GM23338 (cell line): ENCODE measurements around the gene TSPAN33. TPM values are rescaled to one million over a fixed set of nuclear protein-coding genes. Genes with fewer than 3 reads are reported as not detected.
A peak's percentile ranks its signal among the peaks of the same experiment; 100 is the strongest.

Source experiments
- ATAC-seq: fragments of 200-7000 bp; cut with Tn5 transposase; 3 replicates; pipeline ENCODE4 v1.9.1; 2020
- DNase-seq: peaks from one replicate; pipeline ENCODE4 v3.0.0-alpha.2; 2015; ENCODE audit warnings: low spot score
- H2AFZ ChIP-seq: fragments of 200-600 bp; sonication (generic); 2 replicates; pipeline ENCODE4 v1.8.0; 2016; ENCODE audit warnings: antibody characterized with exemption, mild to moderate bottlenecking, moderate library complexity
- H3F3A ChIP-seq: fragments of 200-600 bp; sonication (generic); replicated peaks from 2 replicates; pipeline ENCODE4 v1.8.0; 2017; ENCODE audit warnings: antibody characterized with exemption, mixed run types, low read depth
- H3K27ac ChIP-seq: fragments of 200-600 bp; sonication (generic); 2 replicates; pipeline ENCODE4 v1.6.1; 2016; ENCODE audit warnings: low read depth
- H3K27me3 ChIP-seq: fragments of 200-600 bp; sonication (generic); 2 replicates; pipeline ENCODE4 v1.8.0; 2016; ENCODE audit warnings: mild to moderate bottlenecking, mixed run types, moderate library complexity; ENCODE audit not compliant: insufficient read depth
- H3K36me3 ChIP-seq: fragments of 200-600 bp; sonication (generic); 2 replicates; pipeline ENCODE4 v1.8.0; 2016; ENCODE audit warnings: mild to moderate bottlenecking; ENCODE audit not compliant: insufficient read depth
- H3K4me1 ChIP-seq: fragments of 200-600 bp; sonication (generic); 2 replicates; pipeline ENCODE4 v1.8.0; 2016; ENCODE audit warnings: mild to moderate bottlenecking, moderate library complexity; ENCODE audit not compliant: insufficient read depth
- H3K4me2 ChIP-seq: fragments of 200-600 bp; sonication (generic); 2 replicates; pipeline ENCODE4 v1.7.1; 2017; ENCODE audit warnings: mixed run types
- H3K4me3 ChIP-seq: fragments of 200-600 bp; sonication (generic); 2 replicates; pipeline ENCODE4 v1.6.1; 2016; ENCODE audit warnings: mixed run types
- H3K79me2 ChIP-seq: fragments of 200-600 bp; sonication (generic); replicated peaks from 2 replicates; pipeline ENCODE4 v1.8.0; 2017; ENCODE audit warnings: mild to moderate bottlenecking; ENCODE audit not compliant: insufficient read depth
- H3K9me2 ChIP-seq: fragments of 200-600 bp; sonication (generic); 2 replicates; pipeline ENCODE4 v1.8.0; 2017; ENCODE audit not compliant: insufficient read depth
- H4K20me1 ChIP-seq: fragments of 200-600 bp; sonication (generic); replicated peaks from 2 replicates; pipeline ENCODE4 v1.8.0; 2017; ENCODE audit warnings: mild to moderate bottlenecking; ENCODE audit not compliant: insufficient read depth
- H3K27ac Mint-ChIP-seq: 2 replicates; pipeline ENCODE4 v1.8.0; 2020; ENCODE audit warnings: inconsistent platforms, mild to moderate bottlenecking, moderate library complexity, mixed read lengths
- H3K27me3 Mint-ChIP-seq: 3 replicates; pipeline ENCODE4 v1.8.0; 2022; ENCODE audit warnings: low read depth, mild to moderate bottlenecking, moderate library complexity, mixed read lengths, inconsistent platforms; ENCODE audit not compliant: insufficient read depth, poor library complexity
- H3K36me3 Mint-ChIP-seq: 3 replicates; pipeline ENCODE4 v1.8.0; 2021; ENCODE audit warnings: low read depth, mild to moderate bottlenecking, inconsistent platforms, moderate library complexity, mixed read lengths
- H3K4me1 Mint-ChIP-seq: 3 replicates; pipeline ENCODE4 v1.8.0; 2020; ENCODE audit warnings: mild to moderate bottlenecking, inconsistent platforms, mixed read lengths
- H3K4me3 Mint-ChIP-seq: 3 replicates; pipeline ENCODE4 v1.8.0; 2021; ENCODE audit warnings: moderate library complexity, mild to moderate bottlenecking, inconsistent platforms, mixed read lengths
- H3K9me3 Mint-ChIP-seq: 3 replicates; pipeline ENCODE4 v1.8.0; 2020; ENCODE audit warnings: moderate library complexity, mild to moderate bottlenecking, inconsistent platforms, mixed read lengths
- CREB1 ChIP-seq: fragments of 250-450 bp; sonication (Bioruptor Pico); IDR thresholded peaks from 2 replicates; pipeline ENCODE4 v1.5.0; 2020; ENCODE audit warnings: low read depth, mild to moderate bottlenecking, moderate library complexity
- EZH2 ChIP-seq: fragments of 200-600 bp; sonication (generic); IDR thresholded peaks from one replicate; pipeline ENCODE4 v1.8.0; 2017; ENCODE audit warnings: antibody characterized with exemption, mild to moderate bottlenecking, low read depth; ENCODE audit not compliant: unreplicated experiment
- EZH2phosphoT487 ChIP-seq: fragments of 200-600 bp; sonication (generic); IDR thresholded peaks from one replicate; pipeline ENCODE4 v1.8.1; 2018; ENCODE audit warnings: antibody characterized with exemption; ENCODE audit not compliant: unreplicated experiment
- JUNB ChIP-seq: IDR thresholded peaks from one replicate; pipeline ENCODE4 v1.6.1; 2016; ENCODE audit warnings: antibody characterized with exemption; ENCODE audit not compliant: unreplicated experiment
- NANOG ChIP-seq: IDR thresholded peaks from 2 replicates; pipeline ENCODE4 v1.6.1; 2016; ENCODE audit warnings: antibody characterized with exemption, borderline replicate concordance
- POLR2AphosphoS5 ChIP-seq: IDR thresholded peaks from 2 replicates; pipeline ENCODE4 v1.6.1; 2016; ENCODE audit warnings: antibody characterized with exemption, low read depth
- STAT1 ChIP-seq: IDR thresholded peaks from one replicate; pipeline ENCODE4 v1.6.1; 2016; ENCODE audit warnings: antibody characterized with exemption; ENCODE audit not compliant: unreplicated experiment
- ZNF114 ChIP-seq: fragments of 250-450 bp; sonication (Bioruptor Pico); IDR thresholded peaks from 2 replicates; pipeline ENCODE4 v1.5.0; 2020; ENCODE audit warnings: mild to moderate bottlenecking, moderate library complexity
- ZNF331 ChIP-seq: fragments of 250-450 bp; sonication (Bioruptor Pico); IDR thresholded peaks from 2 replicates; pipeline ENCODE4 v1.5.0; 2020; ENCODE audit warnings: low read depth, mild to moderate bottlenecking, moderate library complexity
- polyA plus RNA-seq: library from polyadenylated mRNA; unstranded; fragments of >200 nt; fragmentation: Nextera tagmentation; extraction: Ambion mirVana; gene quantifications from 2 replicates; pipeline ENCODE4 v1.2.1, GENCODE V29; 2016
- total RNA-seq: library from RNA; depleted of rRNA; stranded (reverse); fragments of >200 nt; shearing (Covaris generic); gene quantifications from 2 replicates; pipeline ENCODE4 v1.2.3, GENCODE V29; 2014
- TF ChIP-seq, protein P1 (sequence below): IDR thresholded peaks from 2 replicates; pipeline ENCODE4 v1.6.1; 2016; ENCODE audit warnings: antibody characterized with exemption
- TF ChIP-seq, protein P2 (sequence below), 2 experiments: fragments of 200-600 bp in 1 of 2; sonication (generic) in 1 of 2; conservative IDR thresholded peaks; 2 replicates each; pipeline versions ENCODE4 v1.5.1 to v1.6.1; 2016 to 2017; ENCODE audit warnings: antibody characterized with exemption in 2 of 2, low read depth in 2 of 2, mild to moderate bottlenecking in 2 of 2, moderate library complexity in 1 of 2
- TF ChIP-seq, protein P3 (sequence below): fragments of 250-450 bp; sonication (Bioruptor Pico); IDR thresholded peaks from 2 replicates; pipeline ENCODE4 v1.5.0; 2020; ENCODE audit warnings: mild to moderate bottlenecking, moderate library complexity
- TF ChIP-seq, protein P4 (sequence below): IDR thresholded peaks from one replicate; pipeline ENCODE4 v1.6.1; 2018; ENCODE audit warnings: antibody characterized with exemption; ENCODE audit not compliant: unreplicated experiment

Gene TSPAN33
- total and polyA plus RNA-seq, 2 experiments from 2014 or later, result 17.6 to 51.5 TPM

DNA sequence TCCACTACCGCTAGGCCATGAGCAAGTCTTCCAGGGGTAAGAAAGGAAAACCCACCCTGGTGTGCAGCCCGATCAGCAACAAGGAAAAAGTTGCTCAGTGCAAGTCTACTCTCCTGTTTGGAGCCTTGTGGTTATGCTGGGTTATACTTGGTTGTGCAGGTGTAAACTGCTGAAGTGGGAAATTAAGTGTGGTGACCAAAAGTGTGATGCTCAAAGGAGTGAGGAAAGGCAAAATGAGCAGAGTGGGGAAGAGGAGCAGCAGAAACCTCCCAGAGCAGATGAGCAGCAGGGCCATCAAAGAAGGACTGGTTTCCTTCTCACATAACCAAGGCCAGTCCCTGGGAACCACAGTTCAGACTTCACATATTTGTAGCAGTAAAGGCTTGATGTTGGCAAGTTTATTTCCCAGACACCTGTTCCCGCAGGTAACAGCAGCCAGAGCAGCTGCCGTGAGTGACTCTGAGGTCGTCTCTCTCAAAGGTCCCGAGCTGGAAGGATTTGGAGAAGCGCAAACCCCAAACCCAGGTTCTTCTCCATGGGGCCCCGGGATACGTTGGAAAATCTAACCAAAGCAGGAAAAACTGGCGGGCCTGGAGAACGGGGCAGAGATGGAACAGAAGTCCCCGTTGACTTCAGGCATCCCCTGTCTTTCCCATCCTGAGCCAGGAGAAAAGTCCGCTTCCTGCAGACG, 43.3 kb downstream of the TSPAN33 start:
- Histone ChIP-seq H3K27me3 (peaks cover 28% of the 10 kb centered on the region), H3K9me2 (no peaks in the 10 kb centered on the region), H3K4me1 (peaks cover 25% of the 10 kb centered on the region), H3F3A (peaks cover 5% of the 10 kb centered on the region; the same call in 1 of the 2 replicates), H3K79me2 (peaks cover 37% of the 10 kb centered on the region), H3K27ac (peak overlapping the region; percentile 87; the same call in 1 of the 2 replicates), H3K4me2 (peak overlapping the region; percentile 99), H3K4me3 (peak overlapping the region; percentile 98), H2AFZ (peak overlapping the region; percentile 99), H3K36me3 (no peaks in the 10 kb centered on the region), H4K20me1 (peaks cover 29% of the 10 kb centered on the region)
- Mint-ChIP-seq H3K27ac (peak overlapping the region; percentile 72; the same call in 1 of the 2 replicates), H3K4me3 (peak overlapping the region; percentile 71), H3K36me3 (peaks cover 10% of the 10 kb centered on the region), H3K9me3 (no peaks in the 10 kb centered on the region; the same call in 2 of the 3 replicates), H3K27me3 (peaks cover 26% of the 10 kb centered on the region), H3K4me1 (peaks cover 36% of the 10 kb centered on the region)
- ATAC-seq (no peak), DNase-seq (no peak)
- no peak for TF ChIP-seq POLR2AphosphoS5
- no peak for TF ChIP-seq ZNF114 (CRISPR knock-in tag)
- TF ChIP-seq STAT1, result no peak
- TF ChIP-seq, protein P1, sequence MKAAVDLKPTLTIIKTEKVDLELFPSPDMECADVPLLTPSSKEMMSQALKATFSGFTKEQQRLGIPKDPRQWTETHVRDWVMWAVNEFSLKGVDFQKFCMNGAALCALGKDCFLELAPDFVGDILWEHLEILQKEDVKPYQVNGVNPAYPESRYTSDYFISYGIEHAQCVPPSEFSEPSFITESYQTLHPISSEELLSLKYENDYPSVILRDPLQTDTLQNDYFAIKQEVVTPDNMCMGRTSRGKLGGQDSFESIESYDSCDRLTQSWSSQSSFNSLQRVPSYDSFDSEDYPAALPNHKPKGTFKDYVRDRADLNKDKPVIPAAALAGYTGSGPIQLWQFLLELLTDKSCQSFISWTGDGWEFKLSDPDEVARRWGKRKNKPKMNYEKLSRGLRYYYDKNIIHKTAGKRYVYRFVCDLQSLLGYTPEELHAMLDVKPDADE, result no peak
- TF ChIP-seq, protein P2, sequence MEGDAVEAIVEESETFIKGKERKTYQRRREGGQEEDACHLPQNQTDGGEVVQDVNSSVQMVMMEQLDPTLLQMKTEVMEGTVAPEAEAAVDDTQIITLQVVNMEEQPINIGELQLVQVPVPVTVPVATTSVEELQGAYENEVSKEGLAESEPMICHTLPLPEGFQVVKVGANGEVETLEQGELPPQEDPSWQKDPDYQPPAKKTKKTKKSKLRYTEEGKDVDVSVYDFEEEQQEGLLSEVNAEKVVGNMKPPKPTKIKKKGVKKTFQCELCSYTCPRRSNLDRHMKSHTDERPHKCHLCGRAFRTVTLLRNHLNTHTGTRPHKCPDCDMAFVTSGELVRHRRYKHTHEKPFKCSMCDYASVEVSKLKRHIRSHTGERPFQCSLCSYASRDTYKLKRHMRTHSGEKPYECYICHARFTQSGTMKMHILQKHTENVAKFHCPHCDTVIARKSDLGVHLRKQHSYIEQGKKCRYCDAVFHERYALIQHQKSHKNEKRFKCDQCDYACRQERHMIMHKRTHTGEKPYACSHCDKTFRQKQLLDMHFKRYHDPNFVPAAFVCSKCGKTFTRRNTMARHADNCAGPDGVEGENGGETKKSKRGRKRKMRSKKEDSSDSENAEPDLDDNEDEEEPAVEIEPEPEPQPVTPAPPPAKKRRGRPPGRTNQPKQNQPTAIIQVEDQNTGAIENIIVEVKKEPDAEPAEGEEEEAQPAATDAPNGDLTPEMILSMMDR (conservative IDR thresholded peaks at IDR 0.05; ENCODE audit: low read depth in 2 of 2), result no peak
- TF ChIP-seq, protein P3, sequence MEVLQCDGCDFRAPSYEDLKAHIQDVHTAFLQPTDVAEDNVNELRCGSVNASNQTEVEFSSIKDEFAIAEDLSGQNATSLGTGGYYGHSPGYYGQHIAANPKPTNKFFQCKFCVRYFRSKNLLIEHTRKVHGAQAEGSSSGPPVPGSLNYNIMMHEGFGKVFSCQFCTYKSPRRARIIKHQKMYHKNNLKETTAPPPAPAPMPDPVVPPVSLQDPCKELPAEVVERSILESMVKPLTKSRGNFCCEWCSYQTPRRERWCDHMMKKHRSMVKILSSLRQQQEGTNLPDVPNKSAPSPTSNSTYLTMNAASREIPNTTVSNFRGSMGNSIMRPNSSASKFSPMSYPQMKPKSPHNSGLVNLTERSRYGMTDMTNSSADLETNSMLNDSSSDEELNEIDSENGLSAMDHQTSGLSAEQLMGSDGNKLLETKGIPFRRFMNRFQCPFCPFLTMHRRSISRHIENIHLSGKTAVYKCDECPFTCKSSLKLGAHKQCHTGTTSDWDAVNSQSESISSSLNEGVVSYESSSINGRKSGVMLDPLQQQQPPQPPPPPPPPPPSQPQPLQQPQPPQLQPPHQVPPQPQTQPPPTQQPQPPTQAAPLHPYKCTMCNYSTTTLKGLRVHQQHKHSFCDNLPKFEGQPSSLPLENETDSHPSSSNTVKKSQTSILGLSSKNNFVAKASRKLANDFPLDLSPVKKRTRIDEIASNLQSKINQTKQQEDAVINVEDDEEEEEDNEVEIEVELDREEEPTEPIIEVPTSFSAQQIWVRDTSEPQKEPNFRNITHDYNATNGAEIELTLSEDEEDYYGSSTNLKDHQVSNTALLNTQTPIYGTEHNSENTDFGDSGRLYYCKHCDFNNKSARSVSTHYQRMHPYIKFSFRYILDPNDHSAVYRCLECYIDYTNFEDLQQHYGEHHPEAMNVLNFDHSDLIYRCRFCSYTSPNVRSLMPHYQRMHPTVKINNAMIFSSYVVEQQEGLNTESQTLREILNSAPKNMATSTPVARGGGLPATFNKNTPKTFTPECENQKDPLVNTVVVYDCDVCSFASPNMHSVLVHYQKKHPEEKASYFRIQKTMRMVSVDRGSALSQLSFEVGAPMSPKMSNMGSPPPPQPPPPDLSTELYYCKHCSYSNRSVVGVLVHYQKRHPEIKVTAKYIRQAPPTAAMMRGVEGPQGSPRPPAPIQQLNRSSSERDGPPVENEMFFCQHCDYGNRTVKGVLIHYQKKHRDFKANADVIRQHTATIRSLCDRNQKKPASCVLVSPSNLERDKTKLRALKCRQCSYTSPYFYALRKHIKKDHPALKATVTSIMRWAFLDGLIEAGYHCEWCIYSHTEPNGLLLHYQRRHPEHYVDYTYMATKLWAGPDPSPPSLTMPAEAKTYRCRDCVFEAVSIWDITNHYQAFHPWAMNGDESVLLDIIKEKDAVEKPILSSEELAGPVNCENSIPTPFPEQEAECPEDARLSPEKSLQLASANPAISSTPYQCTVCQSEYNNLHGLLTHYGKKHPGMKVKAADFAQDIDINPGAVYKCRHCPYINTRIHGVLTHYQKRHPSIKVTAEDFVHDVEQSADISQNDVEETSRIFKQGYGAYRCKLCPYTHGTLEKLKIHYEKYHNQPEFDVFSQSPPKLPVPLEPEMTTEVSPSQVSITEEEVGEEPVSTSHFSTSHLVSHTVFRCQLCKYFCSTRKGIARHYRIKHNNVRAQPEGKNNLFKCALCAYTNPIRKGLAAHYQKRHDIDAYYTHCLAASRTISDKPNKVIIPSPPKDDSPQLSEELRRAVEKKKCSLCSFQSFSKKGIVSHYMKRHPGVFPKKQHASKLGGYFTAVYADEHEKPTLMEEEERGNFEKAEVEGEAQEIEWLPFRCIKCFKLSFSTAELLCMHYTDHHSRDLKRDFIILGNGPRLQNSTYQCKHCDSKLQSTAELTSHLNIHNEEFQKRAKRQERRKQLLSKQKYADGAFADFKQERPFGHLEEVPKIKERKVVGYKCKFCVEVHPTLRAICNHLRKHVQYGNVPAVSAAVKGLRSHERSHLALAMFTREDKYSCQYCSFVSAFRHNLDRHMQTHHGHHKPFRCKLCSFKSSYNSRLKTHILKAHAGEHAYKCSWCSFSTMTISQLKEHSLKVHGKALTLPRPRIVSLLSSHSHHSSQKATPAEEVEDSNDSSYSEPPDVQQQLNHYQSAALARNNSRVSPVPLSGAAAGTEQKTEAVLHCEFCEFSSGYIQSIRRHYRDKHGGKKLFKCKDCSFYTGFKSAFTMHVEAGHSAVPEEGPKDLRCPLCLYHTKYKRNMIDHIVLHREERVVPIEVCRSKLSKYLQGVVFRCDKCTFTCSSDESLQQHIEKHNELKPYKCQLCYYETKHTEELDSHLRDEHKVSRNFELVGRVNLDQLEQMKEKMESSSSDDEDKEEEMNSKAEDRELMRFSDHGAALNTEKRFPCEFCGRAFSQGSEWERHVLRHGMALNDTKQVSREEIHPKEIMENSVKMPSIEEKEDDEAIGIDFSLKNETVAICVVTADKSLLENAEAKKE, result no peak
- TF ChIP-seq EZH2phosphoT487, result no peak
- no peak for TF ChIP-seq CREB1 (CRISPR knock-in tag)
- TF ChIP-seq ZNF331 (CRISPR knock-in tag), result no peak
- TF ChIP-seq, protein P4, sequence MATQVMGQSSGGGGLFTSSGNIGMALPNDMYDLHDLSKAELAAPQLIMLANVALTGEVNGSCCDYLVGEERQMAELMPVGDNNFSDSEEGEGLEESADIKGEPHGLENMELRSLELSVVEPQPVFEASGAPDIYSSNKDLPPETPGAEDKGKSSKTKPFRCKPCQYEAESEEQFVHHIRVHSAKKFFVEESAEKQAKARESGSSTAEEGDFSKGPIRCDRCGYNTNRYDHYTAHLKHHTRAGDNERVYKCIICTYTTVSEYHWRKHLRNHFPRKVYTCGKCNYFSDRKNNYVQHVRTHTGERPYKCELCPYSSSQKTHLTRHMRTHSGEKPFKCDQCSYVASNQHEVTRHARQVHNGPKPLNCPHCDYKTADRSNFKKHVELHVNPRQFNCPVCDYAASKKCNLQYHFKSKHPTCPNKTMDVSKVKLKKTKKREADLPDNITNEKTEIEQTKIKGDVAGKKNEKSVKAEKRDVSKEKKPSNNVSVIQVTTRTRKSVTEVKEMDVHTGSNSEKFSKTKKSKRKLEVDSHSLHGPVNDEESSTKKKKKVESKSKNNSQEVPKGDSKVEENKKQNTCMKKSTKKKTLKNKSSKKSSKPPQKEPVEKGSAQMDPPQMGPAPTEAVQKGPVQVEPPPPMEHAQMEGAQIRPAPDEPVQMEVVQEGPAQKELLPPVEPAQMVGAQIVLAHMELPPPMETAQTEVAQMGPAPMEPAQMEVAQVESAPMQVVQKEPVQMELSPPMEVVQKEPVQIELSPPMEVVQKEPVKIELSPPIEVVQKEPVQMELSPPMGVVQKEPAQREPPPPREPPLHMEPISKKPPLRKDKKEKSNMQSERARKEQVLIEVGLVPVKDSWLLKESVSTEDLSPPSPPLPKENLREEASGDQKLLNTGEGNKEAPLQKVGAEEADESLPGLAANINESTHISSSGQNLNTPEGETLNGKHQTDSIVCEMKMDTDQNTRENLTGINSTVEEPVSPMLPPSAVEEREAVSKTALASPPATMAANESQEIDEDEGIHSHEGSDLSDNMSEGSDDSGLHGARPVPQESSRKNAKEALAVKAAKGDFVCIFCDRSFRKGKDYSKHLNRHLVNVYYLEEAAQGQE, result no peak
- no peak for TF ChIP-seq JUNB
- no peak for TF ChIP-seq NANOG
- TF ChIP-seq EZH2, result no peak
